ENCODE measurements around the gene UBR1.
"Not testable (repeated sequence)": the region's sequence is repeated elsewhere in the genome, so short reads cannot be mapped to it uniquely, and the experiment has no call there.

UBR1 gene

DNA sequence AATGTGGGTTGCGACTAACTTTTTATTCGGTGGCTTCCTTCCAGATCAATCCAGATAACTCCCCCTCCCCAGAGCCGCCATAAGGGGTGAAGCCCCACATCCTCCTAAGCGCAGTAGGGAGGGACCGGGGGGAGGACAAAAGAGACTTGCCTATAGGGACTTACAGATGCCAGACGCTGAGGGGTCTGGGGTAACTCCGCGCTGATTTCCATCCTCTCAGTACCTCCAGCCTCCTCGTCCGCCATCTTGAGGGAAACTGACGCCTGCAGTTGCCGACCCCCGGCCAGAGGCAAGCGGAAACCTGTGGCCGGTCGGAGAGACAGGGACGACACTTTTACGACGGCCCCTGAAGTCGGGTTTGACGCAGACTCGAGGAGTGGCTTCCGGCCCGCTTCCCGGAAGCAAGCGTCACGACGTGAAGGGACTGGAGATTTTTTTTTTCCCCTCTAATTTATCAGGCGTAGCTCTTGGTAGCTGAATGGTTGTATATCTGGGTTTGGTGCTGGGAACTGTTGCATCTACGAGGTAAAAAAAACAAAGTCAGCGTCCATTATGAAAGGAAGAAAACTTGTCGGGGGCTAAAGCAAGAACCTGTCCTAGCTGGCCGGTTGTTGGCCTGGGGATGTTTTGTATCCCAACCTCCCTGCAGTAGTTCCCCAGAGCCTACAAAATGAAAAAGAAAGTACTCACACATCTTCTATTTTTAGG is at the start of gene UBR1:
Gene UBR1 (minus strand): TSS at position 261 of the 708 bp plus-strand sequence. CDS start 16 bp downstream, at position 245.
- peak; percentile 94 for DNase-seq (ENCODE audit: low spot score)

DNA sequence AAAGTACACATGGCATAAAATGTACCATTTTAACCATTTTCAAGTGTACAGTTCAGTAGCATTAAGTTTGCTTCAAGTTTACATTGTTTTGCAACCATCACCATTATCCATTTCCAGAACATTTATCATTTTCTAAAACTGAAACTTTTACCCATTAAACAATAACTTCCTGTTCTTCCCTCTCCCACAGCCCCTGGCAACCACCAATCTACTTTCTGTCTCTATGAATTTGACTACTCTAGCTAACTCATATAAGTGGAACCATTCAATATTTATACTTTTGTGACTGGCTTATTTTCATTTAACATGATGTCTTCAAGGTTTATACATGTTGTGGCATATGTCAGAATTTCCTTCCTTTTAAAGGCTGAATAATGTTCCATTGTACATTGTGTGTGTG is 47.4 kb upstream of the UBR1 start:
- DNase-seq (ENCODE audit: low spot score): no peak

GRCh38 chr15:43151688-43152087 is 45.9 kb upstream of the UBR1 start:
- no peak for DNase-seq (ENCODE audit: low spot score)

DNA sequence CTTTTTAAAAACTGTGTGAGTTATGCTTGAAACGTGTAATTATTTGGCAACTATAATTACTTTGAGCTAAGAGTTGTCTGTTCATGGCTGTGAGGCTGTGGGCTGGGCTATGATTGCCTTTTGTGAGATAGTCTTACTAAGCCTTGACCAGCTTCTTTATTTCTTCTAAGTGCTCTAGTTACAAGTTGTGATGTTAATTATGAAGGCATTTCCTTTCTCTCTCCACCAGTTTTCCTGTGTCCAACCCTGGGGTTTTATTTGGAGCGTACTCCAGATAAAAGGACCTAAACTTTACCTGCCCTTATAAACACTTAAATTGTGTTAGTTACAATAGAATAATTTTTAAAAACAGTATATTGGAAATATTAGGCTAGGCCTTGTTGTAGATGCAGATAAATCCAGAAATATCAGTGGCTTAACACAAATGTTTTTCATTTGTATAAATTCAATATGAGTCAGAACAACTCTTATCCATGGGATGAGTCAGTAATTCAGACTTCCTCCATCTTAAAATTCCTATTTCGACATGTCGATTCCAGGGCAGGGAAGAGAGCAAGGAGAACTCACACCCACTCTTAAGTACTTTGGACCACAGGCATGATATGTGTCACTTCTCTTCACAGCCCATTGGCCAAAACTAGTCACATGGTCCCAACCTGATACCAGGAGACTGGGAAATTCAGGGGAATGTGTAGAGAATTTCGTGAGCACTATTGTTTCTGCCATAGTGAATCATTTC is 44.5 kb upstream of the UBR1 start:
- no peak for DNase-seq (ENCODE audit: low spot score)

GRCh38 chr15:43146184-43146583 is 40.3 kb upstream of the UBR1 start:
- no peak for DNase-seq (ENCODE audit: low spot score)

- DNase-seq (ENCODE audit: low spot score): no peak
Observed at GRCh38 chr15:43144512-43144911, 38.7 kb upstream of the UBR1 start.

DNA sequence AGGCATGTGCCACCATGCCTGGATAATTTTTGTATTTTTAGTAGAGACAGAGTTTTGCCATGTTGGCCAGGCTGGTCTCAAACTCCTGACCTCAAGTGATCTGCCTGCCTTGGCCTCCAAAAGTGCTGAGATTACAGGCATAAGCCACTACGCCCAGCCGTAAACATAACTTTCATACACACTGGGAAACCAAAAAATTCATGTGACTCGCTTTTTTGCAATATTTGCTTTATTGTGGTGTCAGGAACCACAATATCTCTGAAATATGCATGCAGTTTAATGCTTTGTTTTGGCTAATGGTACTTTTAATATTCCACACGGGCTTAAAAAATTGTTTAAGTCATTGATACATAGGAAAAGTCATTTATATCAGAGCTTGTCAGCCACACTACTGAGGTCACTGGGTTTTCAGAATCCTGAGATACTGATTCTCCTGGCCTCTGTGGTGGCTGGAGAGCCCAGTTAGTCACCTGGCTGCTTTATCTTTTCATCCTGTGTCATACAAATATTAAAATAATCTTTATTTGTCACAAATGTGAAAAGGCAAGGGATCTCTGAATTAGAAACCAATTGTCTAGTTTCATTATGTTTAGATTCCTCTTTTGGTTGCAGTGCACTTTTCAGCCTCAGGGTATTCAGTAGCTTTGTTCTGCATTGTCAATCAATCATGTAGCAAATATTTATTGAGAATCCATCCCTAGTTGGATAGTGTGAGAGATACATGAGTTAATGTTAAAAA is 37.5 kb upstream of the UBR1 start:
- no peak for DNase-seq (ENCODE audit: low spot score)

GRCh38 chr15:43135351-43135750 is 29.5 kb upstream of the UBR1 start:
- peak; percentile 76 for DNase-seq (ENCODE audit: low spot score)

- peak; percentile 51 for DNase-seq (ENCODE audit: low spot score)
Observed at GRCh38 chr15:43134157-43134635, 28.4 kb upstream of the UBR1 start.

- DNase-seq (ENCODE audit: low spot score): peak; percentile 84
Observed at GRCh38 chr15:43133430-43134156, 27.8 kb upstream of the UBR1 start, which contains the start of gene TMEM62. Gene TMEM62 (plus strand): TSS chr15:43133586. CDS start chr15:43133803, 217 bp downstream.

DNA sequence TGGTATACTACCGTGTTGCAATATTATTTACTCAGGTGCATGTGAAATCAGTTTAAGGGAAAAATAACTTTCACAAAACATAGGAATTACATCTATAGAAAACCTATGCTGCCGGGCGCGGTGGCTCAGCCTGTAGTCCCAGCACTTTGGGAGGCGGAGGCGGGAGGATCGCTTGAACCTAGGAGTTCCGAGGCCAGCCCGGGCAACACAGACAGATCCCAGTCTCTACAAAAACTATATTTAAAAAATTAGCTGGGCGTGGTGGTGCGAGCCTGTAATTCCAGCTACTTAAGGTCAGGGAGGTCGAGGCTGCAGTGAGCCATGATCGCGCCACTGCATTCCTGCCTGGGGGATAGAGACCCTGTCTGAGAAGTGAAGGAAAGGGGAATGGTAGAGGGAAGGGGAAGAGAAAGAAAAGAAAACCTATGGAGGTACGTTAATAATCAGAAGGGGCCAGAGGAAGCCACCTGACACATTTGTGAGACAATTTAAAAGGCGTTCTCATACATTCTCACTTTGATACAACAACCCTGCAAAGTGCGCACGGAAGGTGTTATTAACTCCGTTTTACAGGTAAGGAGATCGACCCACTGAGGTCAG is 27.1 kb upstream of the UBR1 start:
- DNase-seq (ENCODE audit: low spot score): peak; percentile 3

GRCh38 chr15:43128980-43129335 is 23.1 kb upstream of the UBR1 start:
- no peak for DNase-seq (ENCODE audit: low spot score)

GRCh38 chr15:43128174-43128979 is 22.5 kb upstream of the UBR1 start:
- not testable (repeated sequence) for DNase-seq (ENCODE audit: low spot score)

DNA sequence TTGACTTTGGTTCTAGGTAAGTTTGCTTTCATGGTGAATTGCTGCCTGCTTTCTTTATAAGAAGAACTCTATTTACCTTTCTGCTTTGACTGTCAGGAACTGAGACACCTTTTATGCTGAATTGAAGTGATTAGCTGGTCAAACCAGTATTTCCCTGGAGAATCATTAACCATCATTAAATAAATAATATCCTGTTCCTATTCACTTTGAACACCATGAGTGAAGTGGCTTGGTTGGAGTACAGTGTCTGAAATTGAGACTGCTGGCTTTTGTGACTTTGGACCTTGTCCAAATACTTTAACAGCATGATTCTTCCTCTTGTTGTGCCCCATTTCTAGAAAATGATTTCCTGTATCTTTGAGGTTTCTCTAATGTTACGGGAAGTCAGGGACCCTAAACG is 21.9 kb upstream of the UBR1 start:
- no peak for DNase-seq (ENCODE audit: low spot score)

GRCh38 chr15:43126356-43126755 is 20.5 kb upstream of the UBR1 start:
- DNase-seq (ENCODE audit: low spot score): no peak

DNA sequence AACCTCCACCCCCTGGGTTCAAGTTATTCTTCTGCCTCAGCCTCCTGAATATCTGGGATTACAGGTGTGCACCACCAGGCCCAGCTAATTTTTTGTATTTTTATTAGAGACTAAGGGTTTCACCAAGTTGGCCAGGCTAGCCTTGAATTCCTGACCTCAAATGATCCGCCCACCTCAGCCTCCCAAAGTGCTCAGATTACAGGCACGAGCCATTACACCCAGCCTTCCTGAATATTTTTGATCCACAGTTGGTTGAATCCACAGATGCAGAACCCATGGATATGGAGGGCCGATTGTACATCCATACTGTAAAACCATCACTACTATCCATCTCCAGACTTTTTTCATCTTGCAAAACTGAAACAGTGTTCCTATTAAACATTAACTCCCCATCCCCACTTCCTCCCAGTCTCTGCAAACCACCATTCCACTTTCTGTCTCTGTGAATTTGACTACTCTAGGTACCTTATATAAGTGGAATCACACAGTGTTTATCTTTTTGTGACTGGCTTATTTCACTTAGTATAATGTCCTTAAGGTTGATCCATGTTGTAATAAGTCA is 19.3 kb upstream of the UBR1 start:
- no peak for DNase-seq (ENCODE audit: low spot score)

- DNase-seq (ENCODE audit: low spot score): no peak
Observed at GRCh38 chr15:43121863-43122262, 16.0 kb upstream of the UBR1 start.

GRCh38 chr15:43118829-43119228 is 13.0 kb upstream of the UBR1 start:
- no peak for DNase-seq (ENCODE audit: low spot score)

DNA sequence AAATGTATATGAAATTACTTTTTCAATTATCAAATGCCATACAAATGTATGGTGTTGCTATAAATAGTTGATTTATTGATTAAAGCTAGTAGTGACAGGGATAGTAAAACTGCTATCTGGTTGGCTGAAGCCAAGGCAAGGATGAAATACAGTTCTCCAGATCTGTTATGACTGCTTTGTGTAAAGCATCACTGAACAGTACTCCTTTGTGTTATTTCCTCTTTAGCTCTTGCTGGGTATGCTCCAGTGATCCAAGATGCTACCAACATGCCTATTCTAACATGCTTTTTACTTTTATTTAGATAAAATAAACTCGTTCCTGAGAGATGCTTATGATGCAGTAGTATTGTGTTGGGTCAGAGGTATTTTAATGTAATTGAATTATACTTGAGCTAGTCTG is 12.4 kb upstream of the UBR1 start:
- DNase-seq (ENCODE audit: low spot score): no peak

- no peak for DNase-seq (ENCODE audit: low spot score)
Observed at GRCh38 chr15:43111354-43111753, 5.5 kb upstream of the UBR1 start.
